Activated naive CD4-positive, alpha-beta T cell treated with Interleukin-2 at 50 U/mL for 16 hours (primary cell): ENCODE results near the gene PCDHB7.
"Not testable (repeated sequence)": the region's sequence is repeated elsewhere in the genome, so short reads cannot be mapped to it uniquely, and the experiment has no call there.

Experiments used
- DNase-seq: peaks from one replicate; pipeline ENCODE4 v3.0.0-alpha.2; 2020

PCDHB7 gene

DNA sequence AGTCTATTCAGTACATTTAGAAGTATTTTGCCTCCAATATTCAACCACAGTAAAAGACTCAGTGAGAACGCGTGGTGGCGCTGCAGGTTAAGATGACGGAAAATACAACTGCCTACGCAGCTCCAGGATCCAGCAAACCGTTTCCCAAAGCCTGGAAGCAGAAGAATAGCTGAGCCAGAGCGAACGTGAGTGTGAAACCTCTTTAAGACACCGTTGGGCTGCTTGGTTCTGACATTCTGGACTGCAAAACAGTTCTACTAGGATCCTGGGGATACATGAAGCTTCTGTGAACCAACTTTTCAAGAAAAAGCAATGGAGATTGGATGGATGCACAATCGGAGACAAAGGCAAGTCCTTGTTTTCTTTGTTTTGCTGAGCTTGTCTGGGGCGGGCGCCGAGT is 9.8 kb downstream of the PCDHB7 start, which contains the start of gene PCDHB16:
Gene PCDHB16, plus strand, starts transcription at position 140 of the 400 bp plus-strand sequence. Its CDS starts 173 bp downstream, at position 313.
- no peak for DNase-seq

DNA sequence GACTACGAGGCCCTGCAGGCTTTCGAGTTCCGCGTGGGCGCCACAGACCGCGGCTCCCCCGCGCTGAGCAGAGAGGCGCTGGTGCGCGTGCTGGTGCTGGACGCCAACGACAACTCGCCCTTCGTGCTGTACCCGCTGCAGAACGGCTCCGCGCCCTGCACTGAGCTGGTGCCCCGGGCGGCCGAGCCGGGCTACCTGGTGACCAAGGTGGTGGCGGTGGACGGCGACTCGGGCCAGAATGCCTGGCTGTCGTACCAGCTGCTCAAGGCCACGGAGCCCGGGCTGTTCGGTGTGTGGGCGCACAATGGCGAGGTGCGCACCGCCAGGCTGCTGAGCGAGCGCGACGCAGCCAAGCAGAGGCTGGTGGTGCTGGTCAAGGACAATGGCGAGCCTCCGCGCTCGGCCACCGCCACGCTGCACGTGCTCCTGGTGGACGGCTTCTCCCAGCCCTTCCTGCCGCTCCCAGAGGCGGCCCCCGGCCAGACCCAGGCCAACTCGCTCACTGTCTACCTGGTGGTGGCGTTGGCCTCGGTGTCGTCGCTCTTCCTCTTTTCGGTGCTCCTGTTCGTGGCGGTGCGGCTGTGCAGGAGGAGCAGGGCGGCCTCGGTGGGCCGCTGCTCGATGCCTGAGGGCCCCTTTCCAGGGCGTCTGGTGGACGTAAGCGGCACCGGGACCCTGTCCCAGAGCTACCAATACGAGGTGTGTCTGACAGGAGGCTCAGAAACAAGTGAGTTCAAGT is 11.8 kb downstream of the PCDHB7 start:
- not testable (repeated sequence) for DNase-seq

DNA sequence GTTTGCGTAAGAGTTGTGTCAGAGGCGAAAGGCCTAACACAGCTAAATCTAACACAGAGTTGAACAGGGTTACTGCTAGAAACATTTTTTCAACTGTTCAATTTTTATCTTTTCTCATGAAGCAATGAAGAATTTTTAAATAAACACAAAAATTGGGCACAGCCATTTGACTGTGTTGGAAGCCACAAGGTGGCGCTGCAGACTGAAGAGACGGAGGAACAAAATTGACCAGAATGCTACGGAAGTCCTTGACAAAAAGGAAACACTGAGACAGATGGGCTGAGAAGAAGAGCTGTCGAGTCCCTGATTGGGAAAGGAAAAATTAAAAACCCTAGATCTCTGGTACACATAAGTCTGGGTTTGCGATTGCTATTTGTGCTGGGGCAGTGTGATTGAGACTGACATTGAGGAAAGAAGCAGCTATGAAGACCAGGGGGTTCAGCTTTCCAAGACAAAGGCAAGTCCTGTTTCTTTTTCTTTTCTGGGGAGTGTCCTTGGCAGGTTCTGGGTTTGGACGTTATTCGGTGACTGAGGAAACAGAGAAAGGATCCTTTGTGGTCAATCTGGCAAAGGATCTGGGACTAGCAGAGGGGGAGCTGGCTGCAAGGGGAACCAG is 14.6 kb downstream of the PCDHB7 start, which contains the start of gene PCDHB9:
Gene PCDHB9, plus strand, starts transcription at position 265 of the 616 bp plus-strand sequence. Its CDS starts 158 bp downstream, at position 423.
- DNase-seq, result peak; percentile 37

DNA sequence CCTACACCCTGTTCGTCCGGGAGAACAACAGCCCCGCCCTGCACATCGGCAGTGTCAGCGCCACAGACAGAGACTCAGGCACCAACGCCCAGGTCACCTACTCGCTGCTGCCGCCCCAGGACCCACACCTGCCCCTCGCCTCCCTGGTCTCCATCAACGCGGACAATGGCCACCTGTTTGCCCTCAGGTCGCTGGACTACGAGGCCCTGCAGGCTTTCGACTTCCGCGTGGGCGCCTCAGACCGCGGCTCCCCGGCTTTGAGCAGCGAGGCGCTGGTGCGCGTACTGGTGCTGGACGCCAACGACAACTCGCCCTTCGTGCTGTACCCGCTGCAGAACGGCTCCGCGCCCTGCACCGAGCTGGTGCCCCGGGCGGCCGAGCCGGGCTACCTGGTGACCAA is 16.2 kb downstream of the PCDHB7 start:
- not testable (repeated sequence) for DNase-seq

DNA sequence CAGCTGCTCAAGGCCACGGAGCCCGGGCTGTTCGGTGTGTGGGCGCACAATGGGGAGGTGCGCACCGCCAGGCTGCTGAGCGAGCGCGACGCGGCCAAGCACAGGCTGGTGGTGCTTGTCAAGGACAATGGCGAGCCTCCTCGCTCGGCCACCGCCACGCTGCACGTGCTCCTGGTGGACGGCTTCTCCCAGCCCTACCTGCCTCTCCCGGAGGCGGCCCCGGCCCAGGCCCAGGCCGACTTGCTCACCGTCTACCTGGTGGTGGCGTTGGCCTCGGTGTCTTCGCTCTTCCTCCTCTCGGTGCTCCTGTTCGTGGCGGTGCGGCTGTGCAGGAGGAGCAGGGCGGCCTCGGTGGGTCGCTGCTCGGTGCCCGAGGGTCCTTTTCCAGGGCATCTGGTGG is 16.7 kb downstream of the PCDHB7 start:
- not testable (repeated sequence) for DNase-seq

DNA sequence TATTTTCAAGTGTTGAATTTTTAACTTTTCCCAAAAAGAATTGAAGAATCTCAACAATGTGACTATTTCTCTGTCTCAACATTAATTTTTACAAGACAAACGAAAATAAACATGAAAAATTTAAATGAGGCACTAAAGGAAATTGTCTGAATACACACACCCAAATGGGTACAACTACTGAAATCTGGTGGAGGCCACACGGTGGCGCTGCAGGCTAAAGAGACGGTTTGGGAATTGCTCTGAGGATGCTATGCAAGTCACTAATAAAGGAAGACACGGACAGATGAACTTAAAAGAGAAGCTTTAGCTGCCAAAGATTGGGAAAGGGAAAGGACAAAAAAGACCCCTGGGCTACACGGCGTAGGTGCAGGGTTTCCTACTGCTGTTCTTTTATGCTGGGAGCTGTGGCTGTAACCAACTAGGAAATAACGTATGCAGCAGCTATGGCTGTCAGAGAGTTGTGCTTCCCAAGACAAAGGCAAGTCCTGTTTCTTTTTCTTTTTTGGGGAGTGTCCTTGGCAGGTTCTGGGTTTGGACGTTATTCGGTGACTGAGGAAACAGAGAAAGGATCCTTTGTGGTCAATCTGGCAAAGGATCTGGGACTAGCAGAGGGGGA is 19.8 kb downstream of the PCDHB7 start, which contains the start of gene PCDHB10:
Gene PCDHB10, plus strand, starts transcription at position 244 of the 616 bp plus-strand sequence. Its CDS starts 200 bp downstream, at position 444.
- DNase-seq, result peak; percentile 33

DNA sequence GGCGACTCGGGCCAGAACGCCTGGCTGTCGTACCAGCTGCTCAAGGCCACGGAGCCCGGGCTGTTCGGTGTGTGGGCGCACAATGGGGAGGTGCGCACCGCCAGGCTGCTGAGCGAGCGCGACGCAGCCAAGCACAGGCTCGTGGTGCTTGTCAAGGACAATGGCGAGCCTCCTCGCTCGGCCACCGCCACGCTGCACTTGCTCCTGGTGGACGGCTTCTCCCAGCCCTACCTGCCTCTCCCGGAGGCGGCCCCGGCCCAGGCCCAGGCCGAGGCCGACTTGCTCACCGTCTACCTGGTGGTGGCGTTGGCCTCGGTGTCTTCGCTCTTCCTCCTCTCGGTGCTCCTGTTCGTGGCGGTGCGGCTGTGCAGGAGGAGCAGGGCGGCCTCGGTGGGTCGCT is 21.9 kb downstream of the PCDHB7 start:
- not testable (repeated sequence) for DNase-seq

DNA sequence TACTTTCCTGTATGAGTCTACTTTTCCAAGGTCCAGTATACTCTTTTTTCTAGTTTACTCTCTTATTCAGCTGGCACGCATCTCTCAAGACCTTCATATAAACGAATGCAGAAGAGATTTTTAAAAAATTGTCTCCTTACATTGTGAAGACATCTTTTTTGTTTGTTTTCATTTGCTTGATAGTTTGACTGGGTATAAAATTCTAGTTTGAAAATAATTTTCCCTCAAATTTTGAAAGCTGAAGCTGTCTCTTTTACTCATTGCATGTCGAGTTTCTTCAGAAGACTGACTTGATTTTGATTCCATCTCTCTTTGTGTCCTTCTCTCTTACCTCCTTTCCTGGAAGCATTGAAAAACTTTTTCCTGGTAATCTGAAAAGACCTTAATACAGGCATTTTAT is 23.9 kb downstream of the PCDHB7 start:
- no peak for DNase-seq

DNA sequence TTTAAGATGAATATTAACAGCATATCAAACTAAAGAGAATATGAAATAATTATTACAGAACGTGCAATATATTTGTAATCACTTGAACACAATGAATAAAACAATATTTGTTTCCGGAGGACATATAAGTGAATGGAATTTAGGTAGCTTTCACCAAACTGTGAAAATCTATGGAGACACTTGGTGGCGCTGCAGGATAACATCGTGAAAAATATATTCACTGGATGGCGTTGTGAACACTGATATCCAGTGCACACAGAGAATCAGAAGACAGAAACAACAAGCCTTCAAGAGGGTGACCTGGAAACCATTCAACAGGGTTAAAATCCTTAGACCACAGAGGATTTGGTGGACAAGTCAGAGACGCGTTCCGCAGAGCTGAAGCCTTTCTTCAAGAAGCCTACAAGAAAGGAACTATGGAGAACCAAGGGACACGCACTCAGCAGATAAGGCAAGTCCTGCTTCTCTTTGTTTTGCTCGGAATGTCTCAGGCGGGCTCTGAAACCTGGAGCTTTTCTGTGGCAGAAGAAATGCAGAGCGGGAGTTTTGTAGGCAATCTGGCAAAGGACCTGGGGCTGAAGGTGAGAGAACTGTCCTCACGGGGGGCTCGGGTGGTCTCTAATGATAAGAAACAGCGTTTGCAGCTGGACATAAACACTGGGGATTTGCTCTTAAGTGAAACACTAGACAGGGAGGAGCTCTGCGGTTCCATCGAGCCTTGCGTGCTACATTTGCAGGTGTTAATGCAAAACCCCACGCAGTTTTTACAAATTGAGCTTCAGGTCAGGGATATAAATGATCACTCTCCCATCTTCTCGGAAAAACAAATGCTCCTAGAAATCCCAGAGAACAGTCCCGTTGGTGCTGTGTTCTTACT is 27.2 kb downstream of the PCDHB7 start, which contains the start of gene PCDHB11:
Gene PCDHB11, plus strand, starts transcription at position 269 of the 877 bp plus-strand sequence. Its CDS starts 148 bp downstream, at position 417.
- DNase-seq, result no peak

DNA sequence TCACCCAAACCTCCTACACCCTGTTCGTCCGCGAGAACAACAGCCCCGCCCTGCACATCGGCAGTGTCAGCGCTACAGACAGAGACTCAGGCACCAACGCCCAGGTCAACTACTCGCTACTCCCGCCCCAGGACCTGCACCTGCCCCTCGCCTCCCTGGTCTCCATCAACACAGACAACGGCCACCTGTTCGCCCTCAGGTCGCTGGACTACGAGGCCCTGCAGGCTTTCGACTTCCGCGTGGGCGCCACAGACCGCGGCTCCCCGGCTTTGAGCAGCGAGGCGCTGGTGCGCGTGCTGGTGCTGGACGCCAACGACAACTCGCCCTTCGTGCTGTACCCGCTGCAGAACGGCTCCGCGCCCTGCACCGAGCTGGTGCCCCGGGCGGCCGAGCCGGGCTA is 28.7 kb downstream of the PCDHB7 start:
- not testable (repeated sequence) for DNase-seq

DNA sequence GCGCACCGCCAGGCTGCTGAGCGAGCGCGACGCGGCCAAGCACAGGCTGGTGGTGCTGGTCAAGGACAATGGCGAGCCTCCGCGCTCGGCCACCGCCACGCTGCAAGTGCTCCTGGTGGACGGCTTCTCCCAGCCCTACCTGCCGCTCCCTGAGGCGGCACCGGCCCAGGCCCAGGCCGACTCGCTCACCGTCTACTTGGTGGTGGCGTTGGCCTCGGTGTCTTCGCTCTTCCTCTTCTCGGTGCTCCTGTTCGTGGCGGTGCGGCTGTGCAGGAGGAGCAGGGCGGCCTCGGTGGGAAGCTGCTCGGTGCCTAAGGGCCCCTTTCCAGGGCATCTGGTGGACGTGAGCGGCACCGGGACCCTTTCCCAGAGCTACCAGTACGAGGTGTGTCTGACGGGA is 29.2 kb downstream of the PCDHB7 start:
- DNase-seq, result not testable (repeated sequence)

DNA sequence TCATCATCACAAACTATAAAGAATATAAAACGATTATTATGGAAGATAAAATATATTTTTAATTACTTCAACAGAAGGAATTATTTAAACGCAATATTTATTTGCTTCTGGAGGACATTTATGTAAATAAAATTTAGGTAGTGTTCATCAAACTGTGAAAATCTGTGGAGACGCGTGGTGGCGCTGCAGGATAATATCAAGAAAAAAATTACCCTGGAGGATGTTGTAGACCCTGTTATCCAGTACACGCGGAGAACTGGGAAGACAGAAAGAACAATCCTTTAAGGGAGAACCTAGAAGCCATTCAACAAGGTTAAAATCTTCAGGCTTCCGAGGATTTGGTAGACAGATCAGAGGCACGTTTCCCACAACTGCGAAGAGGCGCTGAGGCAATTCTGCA is 36.0 kb downstream of the PCDHB7 start, which contains the start of gene PCDHB12:
Gene PCDHB12, plus strand, starts transcription at position 242 of the 400 bp plus-strand sequence. CDS start 189 bp downstream, outside the sequence.
- no peak for DNase-seq

DNA sequence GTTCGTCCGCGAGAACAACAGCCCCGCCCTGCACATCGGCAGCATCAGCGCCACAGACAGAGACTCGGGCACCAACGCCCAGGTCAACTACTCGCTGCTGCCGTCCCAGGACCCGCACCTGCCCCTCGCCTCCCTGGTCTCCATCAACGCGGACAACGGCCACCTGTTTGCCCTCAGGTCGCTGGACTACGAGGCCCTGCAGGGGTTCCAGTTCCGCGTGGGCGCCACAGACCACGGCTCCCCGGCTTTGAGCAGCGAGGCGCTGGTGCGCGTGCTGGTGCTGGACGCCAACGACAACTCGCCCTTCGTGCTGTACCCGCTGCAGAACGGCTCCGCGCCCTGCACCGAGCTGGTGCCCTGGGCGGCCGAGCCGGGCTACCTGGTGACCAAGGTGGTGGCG is 37.8 kb downstream of the PCDHB7 start:
- DNase-seq, result not testable (repeated sequence)

DNA sequence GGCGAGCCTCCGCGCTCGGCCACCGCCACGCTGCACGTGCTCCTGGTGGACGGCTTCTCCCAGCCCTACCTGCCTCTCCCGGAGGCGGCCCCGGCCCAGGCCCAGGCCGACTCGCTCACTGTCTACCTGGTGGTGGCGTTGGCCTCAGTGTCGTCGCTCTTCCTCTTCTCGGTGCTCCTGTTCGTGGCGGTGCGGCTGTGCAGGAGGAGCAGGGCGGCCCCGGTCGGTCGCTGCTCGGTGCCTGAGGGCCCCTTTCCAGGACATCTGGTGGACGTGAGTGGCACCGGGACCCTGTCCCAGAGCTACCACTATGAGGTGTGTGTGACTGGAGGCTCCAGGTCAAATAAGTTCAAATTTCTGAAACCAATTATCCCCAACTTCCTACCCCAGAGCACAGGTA is 38.4 kb downstream of the PCDHB7 start:
- not testable (repeated sequence) for DNase-seq

DNA sequence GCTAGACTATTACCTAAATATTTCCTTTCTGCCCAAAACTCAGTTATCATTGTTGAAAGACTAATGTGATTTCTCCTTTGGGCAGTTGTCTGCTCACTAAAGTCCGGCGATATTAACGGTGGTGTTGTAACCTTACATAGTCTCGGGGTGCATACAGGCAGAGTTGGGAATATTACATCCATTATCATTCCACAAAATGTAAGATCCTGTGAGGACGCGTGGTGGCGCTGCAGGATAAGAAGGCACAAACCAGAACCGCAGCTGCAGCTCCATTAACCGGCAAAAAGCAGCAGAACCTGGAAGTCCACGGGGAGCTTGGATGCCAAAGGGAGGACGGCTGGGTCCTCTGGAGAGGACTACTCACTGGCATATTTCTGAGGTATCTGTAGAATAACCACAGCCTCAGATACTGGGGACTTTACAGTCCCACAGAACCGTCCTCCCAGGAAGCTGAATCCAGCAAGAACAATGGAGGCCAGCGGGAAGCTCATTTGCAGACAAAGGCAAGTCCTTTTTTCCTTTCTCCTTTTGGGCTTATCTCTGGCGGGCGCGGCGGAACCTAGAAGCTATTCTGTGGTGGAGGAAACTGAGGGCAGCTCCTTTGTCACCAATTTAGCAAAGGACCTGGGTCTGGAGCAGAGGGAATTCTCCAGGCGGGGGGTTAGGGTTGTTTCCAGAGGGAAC is 41.4 kb downstream of the PCDHB7 start, which contains the start of gene PCDHB13:
Gene PCDHB13, plus strand, starts transcription at position 264 of the 684 bp plus-strand sequence. Its CDS starts 205 bp downstream, at position 469.
- peak; percentile 17 for DNase-seq

DNA sequence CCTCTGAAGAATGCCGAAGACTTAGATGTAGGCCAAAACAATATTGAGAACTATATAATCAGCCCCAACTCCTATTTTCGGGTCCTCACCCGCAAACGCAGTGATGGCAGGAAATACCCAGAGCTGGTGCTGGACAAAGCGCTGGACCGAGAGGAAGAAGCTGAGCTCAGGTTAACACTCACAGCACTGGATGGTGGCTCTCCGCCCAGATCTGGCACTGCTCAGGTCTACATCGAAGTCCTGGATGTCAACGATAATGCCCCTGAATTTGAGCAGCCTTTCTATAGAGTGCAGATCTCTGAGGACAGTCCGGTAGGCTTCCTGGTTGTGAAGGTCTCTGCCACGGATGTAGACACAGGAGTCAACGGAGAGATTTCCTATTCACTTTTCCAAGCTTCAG is 42.1 kb downstream of the PCDHB7 start:
- DNase-seq, result not testable (repeated sequence)

DNA sequence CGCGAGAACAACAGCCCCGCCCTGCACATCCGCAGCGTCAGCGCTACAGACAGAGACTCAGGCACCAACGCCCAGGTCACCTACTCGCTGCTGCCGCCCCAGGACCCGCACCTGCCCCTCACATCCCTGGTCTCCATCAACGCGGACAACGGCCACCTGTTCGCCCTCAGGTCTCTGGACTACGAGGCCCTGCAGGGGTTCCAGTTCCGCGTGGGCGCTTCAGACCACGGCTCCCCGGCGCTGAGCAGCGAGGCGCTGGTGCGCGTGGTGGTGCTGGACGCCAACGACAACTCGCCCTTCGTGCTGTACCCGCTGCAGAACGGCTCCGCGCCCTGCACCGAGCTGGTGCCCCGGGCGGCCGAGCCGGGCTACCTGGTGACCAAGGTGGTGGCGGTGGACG is 43.1 kb downstream of the PCDHB7 start:
- DNase-seq, result not testable (repeated sequence)

DNA sequence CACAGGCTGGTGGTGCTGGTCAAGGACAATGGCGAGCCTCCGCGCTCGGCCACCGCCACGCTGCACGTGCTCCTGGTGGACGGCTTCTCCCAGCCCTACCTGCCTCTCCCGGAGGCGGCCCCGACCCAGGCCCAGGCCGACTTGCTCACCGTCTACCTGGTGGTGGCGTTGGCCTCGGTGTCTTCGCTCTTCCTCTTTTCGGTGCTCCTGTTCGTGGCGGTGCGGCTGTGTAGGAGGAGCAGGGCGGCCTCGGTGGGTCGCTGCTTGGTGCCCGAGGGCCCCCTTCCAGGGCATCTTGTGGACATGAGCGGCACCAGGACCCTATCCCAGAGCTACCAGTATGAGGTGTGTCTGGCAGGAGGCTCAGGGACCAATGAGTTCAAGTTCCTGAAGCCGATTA is 43.6 kb downstream of the PCDHB7 start:
- DNase-seq, result not testable (repeated sequence)

DNA sequence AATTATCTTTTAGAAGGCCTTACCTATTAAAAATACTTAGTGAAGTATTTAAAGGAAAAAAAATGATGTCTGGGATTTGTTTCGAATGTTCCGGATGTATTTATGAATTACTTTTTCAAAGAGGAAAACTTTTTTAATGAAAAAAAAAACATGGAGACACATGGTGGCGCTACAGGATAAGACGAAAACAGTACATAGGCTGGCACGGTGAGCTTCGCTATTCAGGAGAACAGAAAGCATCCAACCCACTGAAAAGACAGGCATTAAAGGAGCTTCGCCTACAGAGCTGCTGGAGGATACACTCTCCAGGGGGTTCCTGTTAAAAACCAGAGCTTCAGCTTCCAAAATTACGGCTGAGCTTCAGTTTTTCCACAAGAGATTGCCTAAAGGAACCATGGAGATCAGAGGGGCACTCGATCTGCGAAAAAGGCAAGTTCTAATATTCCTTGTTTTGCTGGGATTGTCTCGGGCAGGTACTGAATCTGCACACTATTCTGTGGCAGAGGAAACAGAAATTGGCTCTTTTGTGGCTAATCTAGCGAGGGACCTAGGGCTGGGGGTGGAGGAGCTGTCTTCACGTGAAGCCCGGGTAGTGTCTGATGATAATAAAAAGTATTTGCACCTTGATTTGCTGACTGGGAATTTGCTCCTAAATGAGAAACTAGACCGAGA is 50.8 kb downstream of the PCDHB7 start, which contains the start of gene PCDHB14:
Gene PCDHB14, plus strand, starts transcription at position 232 of the 672 bp plus-strand sequence. Its CDS starts 163 bp downstream, at position 395.
- DNase-seq, result no peak

DNA sequence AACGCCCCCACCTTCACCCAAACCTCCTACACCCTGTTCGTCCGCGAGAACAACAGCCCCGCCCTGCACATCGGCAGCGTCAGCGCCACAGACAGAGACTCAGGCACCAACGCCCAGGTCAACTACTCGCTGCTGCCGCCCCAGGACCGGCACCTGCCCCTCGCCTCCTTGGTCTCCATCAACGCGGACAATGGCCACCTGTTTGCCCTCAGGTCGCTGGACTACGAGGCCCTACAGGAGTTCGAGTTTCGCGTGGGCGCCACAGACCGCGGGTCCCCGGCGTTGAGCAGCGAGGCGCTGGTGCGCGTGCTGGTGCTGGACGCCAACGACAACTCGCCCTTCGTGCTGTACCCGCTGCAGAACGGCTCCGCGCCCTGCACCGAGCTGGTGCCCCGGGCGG is 52.4 kb downstream of the PCDHB7 start:
- DNase-seq, result not testable (repeated sequence)

DNA sequence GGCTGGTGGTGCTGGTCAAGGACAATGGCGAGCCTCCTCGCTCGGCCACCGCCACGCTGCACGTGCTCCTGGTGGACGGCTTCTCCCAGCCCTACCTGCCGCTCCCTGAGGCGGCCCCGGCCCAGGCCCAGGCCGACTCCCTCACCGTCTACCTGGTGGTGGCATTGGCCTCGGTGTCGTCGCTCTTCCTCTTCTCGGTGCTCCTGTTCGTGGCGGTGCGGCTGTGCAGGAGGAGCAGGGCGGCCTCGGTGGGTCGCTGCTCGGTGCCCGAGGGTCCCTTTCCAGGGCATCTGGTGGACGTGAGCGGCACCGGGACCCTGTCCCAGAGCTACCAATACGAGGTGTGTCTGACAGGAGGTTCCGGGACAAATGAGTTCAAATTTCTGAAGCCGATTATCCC is 53.0 kb downstream of the PCDHB7 start:
- not testable (repeated sequence) for DNase-seq
